Measurements from ENCODE around the gene HNRNPA2B1.

Gene HNRNPA2B1

DNA sequence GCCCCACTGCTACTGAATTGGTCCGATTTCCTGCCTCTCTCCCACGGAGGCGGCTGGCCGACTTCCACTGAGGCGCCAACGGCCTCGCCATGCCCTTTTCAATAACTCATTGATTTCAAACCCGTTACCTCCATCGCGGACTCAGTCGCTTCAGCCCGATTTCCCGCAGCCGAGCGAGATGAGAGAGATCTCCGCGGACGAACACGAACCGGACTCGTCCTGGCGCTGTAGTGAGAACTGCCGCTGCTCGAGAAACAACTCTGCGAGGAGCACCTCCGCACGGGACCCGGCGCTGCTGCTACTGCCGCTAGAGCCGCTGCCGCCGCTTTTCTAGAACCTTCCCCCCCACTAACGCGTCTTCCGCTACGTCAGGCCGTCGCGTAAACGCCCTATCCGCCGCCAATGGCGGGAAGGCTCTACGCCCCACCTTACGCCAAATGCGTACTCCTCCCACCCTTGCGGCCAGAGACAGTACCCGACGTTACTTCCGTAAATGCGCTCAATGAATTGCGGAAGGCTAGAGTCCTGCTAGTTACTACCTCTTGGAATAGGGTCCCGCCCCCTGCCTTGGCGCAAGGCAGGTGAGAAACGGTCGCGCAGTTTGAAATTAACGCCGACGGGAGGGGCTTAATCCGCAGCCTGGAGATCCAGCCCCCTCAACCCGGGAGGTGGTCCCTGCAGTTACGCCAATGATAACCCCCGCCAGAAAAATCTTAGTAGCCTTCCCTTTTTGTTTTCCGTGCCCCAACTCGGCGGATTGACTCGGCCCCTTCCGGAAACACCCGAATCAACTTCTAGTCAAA lies at the start of gene HNRNPA2B1:
Gene HNRNPA2B1 (minus strand): TSS at position 303 of the 803 bp plus-strand sequence. CDS start 169 bp downstream, at position 134.
- DNase-seq = peak; percentile 75

DNA sequence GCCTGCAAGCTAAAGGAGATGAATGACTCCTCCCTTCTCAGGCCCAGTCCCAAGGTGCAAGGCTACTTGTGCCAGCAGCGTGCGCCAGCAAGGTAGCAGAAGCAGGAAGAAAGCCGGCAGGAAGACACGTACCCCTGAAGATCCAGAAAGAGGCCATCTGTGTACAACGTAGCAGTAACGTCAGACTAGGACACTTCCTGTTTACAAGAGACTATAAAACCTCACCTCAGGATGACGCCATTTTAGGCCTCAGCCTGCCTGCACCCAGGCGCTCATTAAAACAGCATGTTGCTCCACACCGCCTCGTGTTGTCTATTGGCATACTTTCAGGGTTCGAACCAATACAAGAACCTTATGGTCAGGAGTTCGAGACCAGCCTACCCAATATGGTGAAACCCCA lies 49.7 kb upstream of the HNRNPA2B1 start:
- no peak for DNase-seq

DNA sequence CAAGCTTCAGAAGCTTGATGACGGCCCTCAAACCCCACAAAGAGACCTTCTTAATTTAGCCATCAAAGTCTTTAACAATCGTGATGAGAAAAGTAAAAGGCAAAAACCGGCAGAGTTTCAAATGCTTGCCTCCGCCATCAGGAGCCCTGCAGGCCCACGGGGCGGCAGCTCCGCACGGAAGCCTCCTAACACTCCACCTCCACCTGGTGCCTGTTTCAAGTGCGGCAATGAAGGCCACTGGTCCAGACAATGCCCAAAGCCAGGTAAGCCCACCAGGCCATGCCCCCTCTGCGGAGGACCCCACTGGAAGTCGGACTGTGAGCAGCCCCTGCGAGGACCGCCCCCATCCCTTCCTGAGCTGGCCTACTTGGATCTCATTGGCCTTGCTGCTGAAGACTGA lies 44.6 kb upstream of the HNRNPA2B1 start:
- DNase-seq = no peak

DNA sequence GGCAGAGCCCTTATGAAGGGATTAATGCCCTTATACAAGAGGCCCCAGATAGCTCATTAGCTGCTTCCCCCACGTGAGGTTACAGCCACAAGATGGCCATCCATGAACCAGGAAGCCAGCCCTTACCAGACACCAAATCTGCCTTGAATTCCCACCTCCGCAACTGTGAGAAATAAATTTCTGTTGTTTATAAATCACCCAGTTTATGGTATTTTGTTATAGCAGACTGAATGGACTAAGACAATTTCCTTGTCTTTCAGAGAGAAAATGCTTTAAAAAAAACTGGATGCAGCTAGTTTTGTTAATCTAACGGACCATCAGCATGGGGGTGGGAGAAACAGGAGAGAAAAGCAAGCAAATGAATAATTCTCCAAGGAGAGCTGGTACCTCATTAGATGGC lies 37.5 kb upstream of the HNRNPA2B1 start:
- no peak for DNase-seq

DNA sequence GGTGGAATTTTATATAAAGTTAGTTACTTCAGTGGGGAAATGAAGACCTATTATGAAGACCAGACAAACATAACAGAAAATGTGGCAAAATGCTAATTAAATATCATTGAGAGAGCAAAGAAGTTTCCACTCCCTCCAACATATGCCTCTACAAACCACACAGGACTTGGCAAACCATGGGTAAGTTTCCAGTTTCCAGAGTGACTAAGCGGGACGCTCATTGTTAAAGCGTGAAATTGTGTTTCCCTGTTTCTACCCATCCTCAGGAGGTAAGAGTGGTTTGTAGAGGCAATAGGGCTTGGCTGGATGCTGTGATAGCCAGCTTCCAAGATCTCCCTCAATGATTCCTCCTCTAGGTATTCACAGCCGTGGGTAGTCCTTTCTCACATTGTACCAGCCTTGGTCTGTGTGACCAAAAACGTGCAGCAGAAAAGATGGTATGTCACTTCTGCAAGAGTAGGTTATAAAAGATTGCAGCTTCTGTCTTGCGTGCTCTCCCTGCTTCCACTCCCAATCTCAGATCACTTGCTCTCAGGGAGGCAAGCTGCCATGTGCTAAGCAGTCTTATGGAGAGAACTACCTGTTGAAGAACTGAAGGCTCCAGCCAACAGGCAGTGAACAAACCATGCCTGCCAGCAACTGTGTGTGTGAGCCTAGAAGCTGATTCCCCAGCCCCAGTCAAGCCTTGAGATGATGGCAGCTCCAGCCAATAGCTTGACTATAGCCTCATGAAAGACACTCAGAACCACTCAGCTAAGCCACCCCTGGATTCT lies 36.7 kb upstream of the HNRNPA2B1 start:
- DNase-seq = no peak

DNA sequence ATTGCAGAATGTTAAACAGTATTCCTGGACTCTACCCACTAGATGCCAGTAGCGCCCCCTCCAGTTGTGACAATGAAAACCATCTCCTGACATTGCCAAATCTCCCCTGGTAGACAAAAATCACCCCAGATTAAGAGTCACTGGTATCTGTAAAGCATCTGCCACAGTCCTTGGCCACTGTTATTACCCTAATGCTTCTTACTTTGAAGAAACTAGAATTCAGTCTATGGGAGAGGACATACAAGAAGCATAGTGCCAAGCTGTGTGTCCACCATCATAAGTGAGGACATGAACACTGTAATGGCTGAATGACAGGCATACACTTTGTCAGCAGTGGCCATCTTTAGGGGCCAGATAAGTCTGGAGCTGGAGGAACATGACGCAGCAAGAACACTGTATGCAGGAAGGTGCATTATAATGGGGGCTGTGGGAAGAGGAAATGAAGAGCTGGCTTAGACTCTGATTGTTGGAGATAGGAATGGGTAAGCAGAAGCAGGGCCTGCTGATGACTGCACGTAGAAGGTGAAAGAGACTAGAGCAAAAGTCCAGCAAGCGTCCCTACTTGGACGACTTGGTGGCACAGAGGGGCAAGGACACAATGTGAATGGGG lies 33.5 kb upstream of the HNRNPA2B1 start:
- no peak for DNase-seq

DNA sequence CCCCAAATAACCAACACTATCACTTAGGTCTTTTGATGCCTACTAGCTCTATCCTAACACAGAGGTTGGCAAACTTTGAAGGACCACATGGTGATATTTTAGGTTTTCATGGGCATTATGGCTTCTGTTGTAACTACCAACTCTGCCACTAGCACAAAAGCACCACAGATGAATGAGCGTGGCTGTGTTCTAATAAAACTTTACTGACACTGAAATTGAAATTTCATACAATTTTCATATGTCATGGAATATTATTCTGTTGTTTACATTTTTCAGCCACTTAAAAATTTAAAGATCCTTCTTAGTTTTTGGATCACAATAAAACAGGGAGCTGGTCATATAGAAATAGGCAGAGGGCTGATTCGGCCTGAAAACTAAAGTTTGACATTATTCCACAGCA lies 27.4 kb upstream of the HNRNPA2B1 start:
- no peak for DNase-seq

DNA sequence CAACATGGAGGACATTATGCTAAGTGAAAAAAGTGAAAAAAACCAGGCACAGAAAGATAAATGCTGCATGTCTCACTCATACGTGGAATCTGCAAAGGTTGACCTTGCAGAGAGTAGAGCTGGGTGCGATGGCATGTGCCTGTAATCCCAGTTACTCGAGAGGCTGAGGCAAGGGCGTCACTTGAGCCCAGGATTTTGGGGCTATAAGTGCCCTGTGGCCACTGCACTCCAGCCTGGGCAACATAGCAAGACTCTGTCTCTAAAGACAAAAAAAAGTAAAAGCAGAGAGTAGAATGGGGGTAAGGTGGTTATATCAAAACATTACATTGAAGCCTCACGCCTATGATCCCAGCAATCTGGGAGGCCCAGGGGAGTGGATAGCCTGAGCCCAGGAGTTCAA lies 23.8 kb upstream of the HNRNPA2B1 start:
- no peak for DNase-seq

DNA sequence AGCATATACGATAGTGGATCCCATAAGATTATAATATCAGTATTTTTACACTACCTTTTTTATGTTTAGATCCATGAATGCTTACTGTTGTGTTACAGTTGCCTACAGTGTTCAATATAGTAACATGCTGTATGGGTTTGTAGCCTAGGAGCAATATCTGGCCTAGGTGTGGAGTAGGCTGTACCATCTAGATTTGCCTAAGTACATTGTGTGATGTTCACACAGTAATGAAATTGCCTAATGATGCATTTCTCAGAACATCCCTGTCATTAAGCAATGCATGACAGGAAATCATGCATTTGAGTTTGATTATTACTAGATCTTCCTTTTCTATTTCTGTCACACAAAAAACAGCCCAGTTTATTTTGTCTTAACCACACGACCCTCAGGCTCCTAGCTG lies 15.5 kb upstream of the HNRNPA2B1 start:
- DNase-seq = no peak

DNA sequence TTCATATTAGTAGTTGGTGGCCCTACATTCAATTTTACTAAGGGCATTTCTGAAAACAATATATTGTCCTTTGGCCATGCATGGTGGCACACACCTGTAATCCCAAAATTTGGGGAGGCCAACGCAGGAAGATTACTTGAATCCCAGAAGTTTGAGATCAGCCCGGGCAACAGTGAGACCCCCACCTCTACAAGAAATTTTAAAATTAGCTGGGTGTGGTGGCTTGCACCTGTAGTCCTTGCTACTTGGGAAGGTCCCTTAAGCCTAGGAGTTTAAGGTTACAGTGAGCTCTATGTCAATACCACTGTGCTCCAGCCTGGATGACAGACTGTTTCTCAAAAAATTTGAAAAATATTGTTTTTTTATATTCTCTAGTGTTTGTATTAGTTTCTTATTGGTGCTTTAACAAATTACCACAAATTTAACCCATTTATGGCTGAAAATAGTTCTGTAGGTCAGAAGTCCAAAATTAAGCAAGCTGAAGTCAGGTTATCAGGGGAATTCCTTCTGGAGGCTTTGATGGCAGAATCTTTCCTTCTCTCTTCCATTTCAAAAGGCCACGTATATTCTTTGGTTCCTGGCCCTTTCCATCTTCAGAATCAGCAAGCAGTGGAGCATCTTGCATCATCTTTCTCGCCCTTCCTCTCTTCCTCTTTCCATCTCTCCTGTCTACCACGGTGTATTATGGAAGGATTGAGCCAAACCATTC lies 13.4 kb upstream of the HNRNPA2B1 start:
- no peak for DNase-seq

DNA sequence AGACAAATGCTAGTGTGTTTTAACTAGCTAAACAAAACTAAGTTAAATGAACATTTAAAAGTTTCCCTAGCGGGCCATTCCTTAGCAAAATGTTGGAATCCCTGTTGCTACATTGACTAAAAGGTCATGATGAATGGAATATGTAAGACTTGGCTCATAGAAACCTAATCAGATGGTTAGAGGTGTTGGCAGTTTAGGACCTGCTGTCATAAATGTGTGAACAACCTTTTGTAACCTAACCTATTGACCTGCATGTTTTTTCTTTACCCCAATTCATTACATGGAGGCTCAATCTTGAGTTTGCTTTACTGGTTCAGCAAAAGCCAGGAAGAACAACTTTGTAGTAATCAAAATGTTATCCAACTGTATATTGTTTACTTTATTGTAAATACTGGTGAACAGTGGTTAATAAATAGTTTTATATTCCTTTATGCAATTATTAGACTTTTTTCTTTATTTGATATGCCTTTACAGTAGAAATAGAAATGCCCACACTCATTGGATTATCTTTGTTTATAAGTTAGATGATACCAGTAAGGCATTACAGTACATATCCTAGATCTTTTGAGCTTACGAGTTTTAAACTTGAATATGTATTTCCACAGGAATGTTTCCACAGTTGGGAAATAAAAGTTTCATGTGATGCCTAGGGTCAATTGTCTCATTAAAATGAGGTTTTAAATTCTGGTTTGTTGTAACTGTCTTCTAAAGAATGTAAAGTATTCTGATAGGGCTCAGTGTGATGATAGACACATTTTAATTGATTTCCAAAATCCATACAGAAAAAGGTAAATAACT lies 12.6 kb upstream of the HNRNPA2B1 start:
- no peak for DNase-seq

DNA sequence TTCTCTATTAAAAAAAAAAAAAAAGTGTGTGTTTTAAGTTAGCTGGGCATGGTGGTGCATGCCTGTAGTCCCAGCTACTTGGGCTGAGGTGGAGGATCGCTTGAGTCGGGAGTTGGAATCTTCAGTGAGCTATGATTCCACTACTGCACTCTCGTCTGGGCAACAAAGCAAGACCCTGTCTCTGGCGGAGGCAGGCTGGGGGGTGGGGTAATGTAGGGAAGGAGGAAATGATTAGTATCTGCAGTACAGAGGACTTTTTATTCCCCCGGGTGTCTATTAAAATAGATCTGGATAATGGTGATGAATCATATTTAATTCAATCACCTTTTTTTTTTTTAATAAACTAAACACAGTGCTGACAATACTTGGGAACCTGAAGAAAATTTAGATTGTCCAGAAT lies 7.5 kb upstream of the HNRNPA2B1 start:
- no peak for DNase-seq

DNA sequence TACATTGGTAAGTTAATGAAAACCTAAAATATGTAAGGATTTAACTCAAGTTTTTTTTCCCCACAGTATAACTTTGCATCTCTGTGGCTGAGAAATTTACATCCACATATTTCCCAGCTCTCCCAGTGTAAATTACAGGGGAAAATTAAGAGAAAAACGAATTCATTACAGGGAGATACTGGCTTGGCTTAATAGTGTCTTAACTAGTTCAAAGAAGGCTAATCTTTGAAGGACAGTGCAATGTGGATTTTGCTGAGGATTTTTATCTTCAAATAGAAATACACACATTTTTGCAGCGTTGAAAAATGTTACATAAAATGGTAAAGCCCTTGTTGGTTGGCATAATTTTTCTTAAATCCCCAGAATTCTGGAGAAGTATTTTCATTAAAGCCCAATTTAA lies 2.5 kb upstream of the HNRNPA2B1 start:
- DNase-seq = no peak

DNA sequence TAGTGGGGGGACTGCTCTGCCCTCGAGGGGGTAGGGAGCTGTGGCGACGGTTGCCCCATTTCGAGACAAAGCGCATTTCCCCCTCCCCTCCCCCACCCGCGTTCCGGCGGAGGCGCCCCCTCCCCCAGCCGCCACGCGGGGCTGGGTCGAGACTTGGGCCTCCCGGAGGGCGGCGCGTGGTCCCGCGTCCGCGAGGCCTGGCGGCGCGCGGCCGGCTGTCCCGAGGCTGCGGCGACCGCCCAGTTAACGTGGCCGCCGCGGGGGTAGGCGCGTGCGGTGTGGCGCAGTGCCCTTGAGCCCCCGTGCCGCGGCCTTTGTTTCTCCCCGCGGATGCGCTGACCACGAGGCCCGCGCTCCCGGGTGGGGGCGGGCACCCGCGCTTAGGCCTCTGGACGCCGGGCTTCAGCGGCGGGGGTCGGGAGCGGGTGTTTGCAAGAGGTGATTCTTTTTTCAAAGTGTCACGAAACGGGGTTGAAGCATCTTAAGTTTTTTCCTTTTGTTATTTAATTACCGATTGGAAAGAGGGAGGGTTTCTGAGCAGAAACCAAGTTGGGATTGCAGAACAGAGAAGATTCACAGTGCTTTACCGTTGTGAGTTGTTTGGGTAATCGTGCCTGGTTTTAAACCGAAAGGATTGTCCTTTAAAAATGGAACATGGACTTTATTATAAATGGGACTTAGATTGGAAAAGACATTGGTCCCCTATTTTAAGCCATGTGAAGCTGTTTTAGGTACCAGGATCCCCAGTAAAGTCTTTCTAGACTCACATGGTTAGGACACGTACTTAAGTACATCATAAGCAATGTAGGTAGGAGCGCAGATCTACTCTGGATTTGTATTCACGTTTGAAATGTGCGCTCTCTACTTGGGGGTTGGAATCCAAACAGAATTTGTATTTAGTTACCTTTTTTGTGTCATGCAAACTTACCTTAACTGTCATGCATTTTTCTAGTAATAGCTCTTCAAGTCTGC lies 1.8 kb upstream of the HNRNPA2B1 start:
- no peak for DNase-seq

DNA sequence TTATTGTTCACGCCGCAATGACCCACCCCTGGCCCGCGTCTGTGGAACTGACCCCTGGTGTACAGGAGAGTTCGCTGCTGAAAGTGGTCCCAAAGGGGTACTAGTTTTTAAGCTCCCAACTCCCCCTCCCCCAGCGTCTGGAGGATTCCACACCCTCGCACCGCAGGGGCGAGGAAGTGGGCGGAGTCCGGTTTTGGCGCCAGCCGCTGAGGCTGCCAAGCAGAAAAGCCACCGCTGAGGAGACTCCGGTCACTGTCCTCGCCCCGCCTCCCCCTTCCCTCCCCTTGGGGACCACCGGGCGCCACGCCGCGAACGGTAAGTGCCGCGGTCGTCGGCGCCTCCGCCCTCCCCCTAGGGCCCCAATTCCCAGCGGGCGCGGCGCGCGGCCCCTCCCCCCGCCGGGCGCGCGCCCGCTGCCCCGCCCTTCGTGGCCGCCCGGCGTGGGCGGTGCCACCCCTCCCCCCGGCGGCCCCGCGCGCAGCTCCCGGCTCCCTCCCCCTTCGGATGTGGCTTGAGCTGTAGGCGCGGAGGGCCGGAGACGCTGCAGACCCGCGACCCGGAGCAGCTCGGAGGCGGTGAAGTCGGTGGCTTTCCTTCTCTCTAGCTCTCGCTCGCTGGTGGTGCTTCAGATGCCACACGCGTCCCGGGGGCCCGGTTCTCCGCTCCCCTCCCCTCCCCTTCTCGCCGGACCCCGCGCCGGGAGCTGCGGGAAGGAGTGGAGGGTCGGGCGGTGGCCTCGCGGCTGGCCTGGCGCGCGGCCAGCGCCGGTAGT lies 887 bp upstream of the HNRNPA2B1 start, which contains the start of gene CBX3:
Gene CBX3 (plus strand): TSS at position 499 of the 772 bp plus-strand sequence. CDS start 1,254 bp downstream, outside the sequence.
- DNase-seq = peak; percentile 87

DNA sequence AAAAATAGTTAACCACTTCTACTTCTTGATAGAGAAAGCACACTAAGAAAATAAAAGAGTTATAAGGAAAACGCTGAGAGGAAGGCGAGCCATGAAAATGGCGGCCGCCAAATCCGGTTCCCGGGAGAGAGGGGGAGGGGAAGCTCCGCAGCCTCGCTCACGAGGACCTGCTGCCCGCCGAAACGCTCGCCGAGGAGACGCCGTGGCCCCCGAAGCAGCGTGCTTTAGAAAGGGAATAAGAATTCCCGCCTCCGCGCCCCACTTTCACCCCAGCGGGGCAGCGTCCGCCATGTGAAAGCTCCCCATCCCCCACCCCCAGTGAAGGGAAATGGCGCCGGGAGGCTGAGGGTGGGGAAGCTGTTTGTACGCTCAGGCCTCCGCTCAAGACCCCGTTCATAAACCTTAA lies 505 bp downstream of the HNRNPA2B1 start:
- no peak for DNase-seq

DNA sequence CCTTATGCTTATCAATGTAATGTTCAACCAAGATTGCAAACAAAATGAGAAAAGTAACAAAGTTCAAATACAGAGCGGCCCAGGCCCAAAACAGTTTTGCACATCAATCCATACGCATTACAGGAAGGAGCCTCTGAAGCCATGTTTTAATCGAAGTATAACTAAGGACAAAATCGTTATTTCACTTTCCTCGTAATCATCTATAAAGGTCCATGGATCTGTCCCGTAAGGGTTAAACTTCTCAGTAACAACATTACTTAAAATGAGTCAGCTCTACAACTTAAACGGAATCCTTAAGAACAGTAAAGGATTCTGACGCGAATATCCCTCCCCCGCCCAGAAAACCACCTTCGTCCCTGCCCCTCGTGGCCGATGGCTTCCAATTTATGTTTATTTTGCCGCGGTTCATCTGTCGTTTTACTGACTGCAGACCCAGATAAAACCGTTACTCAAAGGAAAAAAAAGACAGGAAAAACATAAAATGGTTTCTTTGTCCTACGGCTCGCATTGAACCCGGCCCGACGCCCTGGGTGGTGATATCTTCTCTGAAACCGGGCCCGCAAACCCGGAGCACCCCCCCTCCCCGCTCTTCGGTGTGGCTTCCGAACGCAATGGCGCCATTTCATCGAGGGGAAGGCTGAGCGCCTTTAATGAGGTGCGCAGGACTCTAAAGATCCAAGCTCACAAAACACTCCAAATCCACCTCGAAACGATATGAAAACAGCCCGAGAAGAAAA lies 1.1 kb downstream of the HNRNPA2B1 start:
- DNase-seq = no peak

DNA sequence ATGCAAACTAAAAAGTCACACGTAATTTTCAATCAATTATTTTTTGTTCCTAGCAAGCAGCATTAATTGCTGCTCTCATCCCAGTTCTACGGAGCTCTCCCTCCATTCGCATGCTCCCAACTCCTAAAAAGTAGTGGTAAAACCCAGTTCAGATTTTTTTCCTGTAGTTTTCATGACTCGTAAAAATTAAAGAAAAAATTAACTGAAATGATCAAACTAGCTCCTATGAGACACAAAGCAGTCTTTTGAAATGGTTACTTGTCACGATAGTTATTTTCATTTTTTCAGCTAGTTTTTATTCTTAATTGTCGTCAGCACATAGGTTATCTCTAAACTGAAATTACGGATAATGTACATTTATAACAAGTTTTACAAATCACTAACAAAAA lies 1.8 kb downstream of the HNRNPA2B1 start:
- no peak for DNase-seq

DNA sequence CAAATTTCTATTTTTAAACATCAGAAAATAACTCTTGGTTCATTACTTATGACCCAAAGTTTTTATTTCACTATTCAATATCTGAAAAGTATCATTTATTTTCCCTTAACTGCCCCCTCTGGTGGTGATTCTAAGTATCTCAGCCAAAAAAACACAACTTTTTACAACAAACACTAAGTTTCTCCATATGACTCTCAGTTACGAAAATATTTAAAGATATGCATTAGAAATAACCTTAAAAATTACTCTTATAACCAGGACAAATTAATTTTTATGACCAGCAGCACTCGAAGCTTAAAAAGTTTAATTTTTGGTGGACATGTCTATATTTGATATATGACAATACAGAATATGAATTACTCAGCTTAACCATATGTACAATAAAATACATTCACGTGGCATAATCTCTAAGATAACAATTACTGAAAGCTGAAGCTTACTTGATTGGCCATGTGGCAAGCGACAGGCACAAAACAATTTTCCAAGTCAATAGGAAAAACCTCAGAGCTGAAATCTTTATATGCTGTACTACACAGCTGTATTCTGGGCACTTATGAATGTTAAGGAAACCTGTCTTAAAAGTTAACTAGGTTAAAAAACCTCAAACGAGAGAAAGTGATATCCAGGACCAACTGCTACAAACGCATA lies 2.3 kb downstream of the HNRNPA2B1 start:
- no peak for DNase-seq
